Measurements from ENCODE around the gene HIC1. TPM values are rescaled to one million over a fixed set of nuclear protein-coding genes. Genes with fewer than 3 reads are reported as not detected.
A peak's percentile ranks its signal among the peaks of the same experiment; 100 is the strongest.

Gene HIC1
- total RNA-seq, 4 donors from 2014 or later: 2.7 to 9.5 (median 4.9) TPM

- WGBS: 51% methylated on average over 14 of the region's 15 CpGs
- Histone ChIP-seq H3K36me3 (peaks cover 31% of the 10 kb centered on the region), H3K4me3 (no peak overlapping the region), H3K27me3 (no peaks in the 10 kb centered on the region), H3K4me1 (peaks cover 62% of the 10 kb centered on the region), H3K27ac (peak overlapping the region; percentile 74), H3K9me3 (no peaks in the 10 kb centered on the region)
- TF ChIP-seq, protein P1, sequence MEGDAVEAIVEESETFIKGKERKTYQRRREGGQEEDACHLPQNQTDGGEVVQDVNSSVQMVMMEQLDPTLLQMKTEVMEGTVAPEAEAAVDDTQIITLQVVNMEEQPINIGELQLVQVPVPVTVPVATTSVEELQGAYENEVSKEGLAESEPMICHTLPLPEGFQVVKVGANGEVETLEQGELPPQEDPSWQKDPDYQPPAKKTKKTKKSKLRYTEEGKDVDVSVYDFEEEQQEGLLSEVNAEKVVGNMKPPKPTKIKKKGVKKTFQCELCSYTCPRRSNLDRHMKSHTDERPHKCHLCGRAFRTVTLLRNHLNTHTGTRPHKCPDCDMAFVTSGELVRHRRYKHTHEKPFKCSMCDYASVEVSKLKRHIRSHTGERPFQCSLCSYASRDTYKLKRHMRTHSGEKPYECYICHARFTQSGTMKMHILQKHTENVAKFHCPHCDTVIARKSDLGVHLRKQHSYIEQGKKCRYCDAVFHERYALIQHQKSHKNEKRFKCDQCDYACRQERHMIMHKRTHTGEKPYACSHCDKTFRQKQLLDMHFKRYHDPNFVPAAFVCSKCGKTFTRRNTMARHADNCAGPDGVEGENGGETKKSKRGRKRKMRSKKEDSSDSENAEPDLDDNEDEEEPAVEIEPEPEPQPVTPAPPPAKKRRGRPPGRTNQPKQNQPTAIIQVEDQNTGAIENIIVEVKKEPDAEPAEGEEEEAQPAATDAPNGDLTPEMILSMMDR (IDR thresholded peaks at IDR 0.05): no peak
- no peak for TF ChIP-seq POLR2A (IDR thresholded peaks at IDR 0.05)
- TF ChIP-seq EP300 (IDR thresholded peaks at IDR 0.05): no peak
- no peak for TF ChIP-seq POLR2AphosphoS5 (IDR thresholded peaks at IDR 0.05)
- peak in 1 of 2 donors; percentile 67 for DNase-seq (ENCODE audit: low spot score in 2 of 2)
Observed at GRCh38 chr17:2068519-2069051, 13.7 kb downstream of the HIC1 start.

DNA sequence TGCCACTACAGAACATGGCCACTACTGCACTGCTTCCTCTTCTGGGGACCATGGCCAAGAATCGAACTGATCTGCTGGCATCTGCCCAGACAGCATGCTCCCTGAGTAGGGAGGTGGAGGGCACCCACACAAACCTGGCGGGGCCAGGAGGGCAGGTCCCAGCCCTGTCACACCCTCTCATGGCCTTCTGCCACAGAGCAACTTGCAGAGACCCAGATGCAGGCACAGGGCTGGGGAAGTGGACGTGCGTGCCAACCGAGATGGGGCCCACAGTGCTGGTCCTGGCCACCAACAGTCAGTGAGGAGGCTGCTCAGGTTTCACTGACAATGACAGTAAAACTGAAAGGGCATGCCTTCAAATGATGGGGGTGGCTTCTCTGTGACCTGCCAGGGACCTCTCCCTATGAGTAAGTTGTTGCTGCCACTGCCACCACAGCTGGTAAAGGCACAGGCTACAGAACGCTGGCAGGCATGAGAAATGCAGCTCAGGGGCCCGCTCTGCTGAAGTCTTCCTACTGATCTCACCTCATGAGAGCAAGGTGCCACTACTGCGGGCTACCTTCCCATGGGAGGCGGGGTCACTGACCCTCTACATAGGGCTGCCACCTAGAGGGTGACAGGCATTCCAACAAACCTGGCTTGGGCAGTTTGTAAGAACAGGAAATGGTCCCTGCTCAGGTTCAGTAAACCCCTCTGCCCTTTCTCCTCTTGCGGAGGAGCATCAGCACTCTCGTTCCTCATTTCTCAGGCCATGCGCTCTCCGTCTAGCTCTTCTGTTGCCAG lies 15.5 kb downstream of the HIC1 start:
- Histone ChIP-seq H3K27me3 (no peaks in the 10 kb centered on the region), H3K36me3 (peaks cover 18% of the 10 kb centered on the region), H3K4me3 (no peak overlapping the region), H3K4me1 (peaks cover 57% of the 10 kb centered on the region), H3K27ac (peak overlapping the region; percentile 55), H3K9me3 (no peaks in the 10 kb centered on the region)
- TF ChIP-seq, protein P1 (IDR thresholded peaks at IDR 0.05): no peak
- TF ChIP-seq EP300 (IDR thresholded peaks at IDR 0.05): no peak
- TF ChIP-seq POLR2AphosphoS5 (IDR thresholded peaks at IDR 0.05): no peak
- TF ChIP-seq POLR2A (IDR thresholded peaks at IDR 0.05): no peak
- DNase-seq (ENCODE audit: low spot score in 2 of 2): no peak
- WGBS: 65% methylated on average over 10 of the region's 13 CpGs

DNA sequence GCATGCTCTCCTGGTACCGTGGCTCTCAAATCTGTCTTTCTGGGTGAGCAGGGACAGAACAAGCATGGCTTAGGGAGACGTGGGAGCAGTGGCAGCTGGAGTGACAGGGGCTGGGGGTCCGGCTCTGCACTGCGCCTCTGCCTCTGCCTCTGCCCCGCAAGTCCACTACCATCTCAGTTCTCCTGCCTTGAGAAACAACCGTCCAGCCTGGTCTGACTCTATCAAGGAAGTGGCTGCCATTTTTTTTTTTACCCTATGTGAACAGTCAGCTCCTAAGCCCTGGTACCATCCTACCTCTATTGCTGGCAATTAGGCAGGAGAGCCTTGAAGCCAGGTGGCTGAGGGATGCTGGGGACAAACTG lies 16.1 kb downstream of the HIC1 start:
- Histone ChIP-seq H3K27me3 (no peaks in the 10 kb centered on the region), H3K4me1 (peaks cover 57% of the 10 kb centered on the region), H3K27ac (peak overlapping the region; percentile 55), H3K9me3 (no peaks in the 10 kb centered on the region), H3K4me3 (no peak overlapping the region), H3K36me3 (peaks cover 18% of the 10 kb centered on the region)
- 90% methylated on average over 6 of the region's 6 CpGs for WGBS
- TF ChIP-seq POLR2A (IDR thresholded peaks at IDR 0.05): no peak
- TF ChIP-seq POLR2AphosphoS5 (IDR thresholded peaks at IDR 0.05): no peak
- TF ChIP-seq, protein P1 (IDR thresholded peaks at IDR 0.05): no peak
- TF ChIP-seq EP300 (IDR thresholded peaks at IDR 0.05): no peak
- DNase-seq (ENCODE audit: low spot score in 2 of 2): no peak

DNA sequence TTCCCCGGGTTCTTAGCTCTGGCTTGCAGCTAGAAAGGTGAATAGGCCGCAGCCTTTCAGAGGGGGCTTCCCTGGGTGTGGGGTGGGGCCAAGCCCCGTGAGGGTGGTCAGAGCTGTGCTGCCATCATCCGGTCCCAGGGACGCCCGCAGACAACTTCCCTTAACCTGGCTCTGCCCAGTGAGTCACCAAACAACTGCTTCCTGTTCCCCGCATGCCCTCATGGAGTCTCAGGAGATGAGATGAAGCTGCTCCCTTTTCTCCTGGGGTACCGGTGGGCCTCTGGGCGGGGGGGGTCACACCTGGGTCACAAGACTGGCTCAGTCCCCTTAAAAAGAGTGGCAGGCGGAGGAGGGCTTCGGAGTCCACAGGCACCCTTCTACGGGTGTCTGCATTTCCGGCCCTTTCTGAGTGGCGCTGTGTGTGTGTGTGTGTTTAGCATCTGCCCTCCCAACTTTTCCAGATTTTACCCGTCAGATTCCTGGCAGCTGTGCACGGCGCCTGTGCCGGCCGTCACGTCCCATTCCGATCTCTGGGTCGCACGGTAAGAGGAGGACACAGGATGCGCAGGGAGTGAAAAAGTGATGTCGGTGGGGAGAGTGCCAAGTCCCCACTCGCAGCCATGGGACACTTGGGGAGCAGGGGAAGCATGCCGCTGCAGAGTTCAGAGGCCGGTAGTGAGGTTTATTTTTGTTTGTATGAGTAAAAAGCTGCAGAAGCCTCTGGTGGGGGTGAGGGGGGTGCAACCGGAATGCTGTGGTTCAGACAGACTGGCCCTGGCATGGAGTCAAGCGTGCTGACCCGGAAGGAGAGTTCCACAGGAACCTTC lies 16.8 kb downstream of the HIC1 start:
- Histone ChIP-seq H3K27me3 (no peaks in the 10 kb centered on the region), H3K36me3 (peaks cover 21% of the 10 kb centered on the region), H3K4me3 (no peak overlapping the region), H3K27ac (peak overlapping the region; percentile 55), H3K9me3 (no peaks in the 10 kb centered on the region), H3K4me1 (peaks cover 61% of the 10 kb centered on the region)
- 84% methylated on average over 29 of the region's 31 CpGs for WGBS
- TF ChIP-seq, protein P1 (IDR thresholded peaks at IDR 0.05): no peak
- peak in 1 of 2 donors; percentile 75 for DNase-seq (ENCODE audit: low spot score in 2 of 2)

DNA sequence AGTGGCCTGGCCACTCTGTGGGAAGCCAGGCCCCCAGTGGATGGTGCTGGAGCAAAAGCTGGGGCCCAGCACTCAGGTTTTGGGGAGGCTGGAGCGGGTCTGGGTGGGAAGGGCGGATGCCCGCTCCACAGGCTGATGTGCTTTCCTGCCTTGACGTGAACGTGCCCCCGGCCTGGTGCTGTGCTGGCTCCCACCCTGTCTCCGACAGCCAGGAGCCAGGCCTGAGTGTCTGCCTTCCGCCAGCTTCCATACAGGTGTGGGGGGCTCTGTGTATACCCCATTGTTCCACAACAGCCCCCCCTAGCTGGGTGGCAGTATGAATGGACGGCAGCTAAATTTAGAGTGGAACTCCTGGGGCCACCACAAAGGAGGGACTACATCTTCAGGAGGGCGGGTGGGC lies 20.0 kb downstream of the HIC1 start:
- WGBS: 52% methylated on average over 2 of the region's 10 CpGs
- H3K27me3 ChIP-seq: no peaks in the 10 kb centered on the region

More for the DNA sequence above, 20.0 kb downstream of the HIC1 start:
- Histone ChIP-seq H3K36me3 (peaks cover 41% of the 10 kb centered on the region), H3K9me3 (no peaks in the 10 kb centered on the region), H3K4me1 (peaks cover 39% of the 10 kb centered on the region), H3K27ac (peak overlapping the region; percentile 68), H3K4me3 (no peak overlapping the region)
- TF ChIP-seq POLR2AphosphoS5 (IDR thresholded peaks at IDR 0.05) (no peak), POLR2A (IDR thresholded peaks at IDR 0.05) (no peak), EP300 (IDR thresholded peaks at IDR 0.05) (no peak)
- TF ChIP-seq, protein P1 (IDR thresholded peaks at IDR 0.05): no peak
- no peak for DNase-seq (ENCODE audit: low spot score in 2 of 2)

All from suprapubic skin (tissue), 4 donors.